ENCODE measurements around the gene RTP4.

Gene RTP4

GRCh38 chr3:187343670-187344069 is 24.5 kb upstream of the RTP4 start:
- TF ChIP-seq CTCF (IDR thresholded peaks at IDR 0.05; ENCODE audit: low read depth, low read length), result no peak
- H3K4me3 ChIP-seq (replicated peaks in 1 of 2; ENCODE audit: low read depth in 2 of 2, low read length in 2 of 2), result no peak overlapping the region
- no peak for DNase-seq (ENCODE audit: low read depth in 2 of 2)

- H3K4me3 ChIP-seq (replicated peaks in 1 of 2; ENCODE audit: low read depth in 2 of 2, low read length in 2 of 2), result no peak overlapping the region
- no peak for DNase-seq (ENCODE audit: low read depth in 2 of 2)
- no peak for TF ChIP-seq CTCF (IDR thresholded peaks at IDR 0.05; ENCODE audit: low read depth, low read length)
Observed at GRCh38 chr3:187352581-187353575, 15.3 kb upstream of the RTP4 start.

- TF ChIP-seq CTCF (IDR thresholded peaks at IDR 0.05; ENCODE audit: low read depth, low read length), result no peak
- no peak overlapping the region for H3K4me3 ChIP-seq (replicated peaks in 1 of 2; ENCODE audit: low read depth in 2 of 2, low read length in 2 of 2)
- no peak for DNase-seq (ENCODE audit: low read depth in 2 of 2)
Observed at GRCh38 chr3:187358068-187358467, 10.1 kb upstream of the RTP4 start.

GRCh38 chr3:187359798-187360486 is 8.2 kb upstream of the RTP4 start:
- no peak for DNase-seq (ENCODE audit: low read depth in 2 of 2)
- TF ChIP-seq CTCF (IDR thresholded peaks at IDR 0.05; ENCODE audit: low read depth, low read length), result no peak
- H3K4me3 ChIP-seq (replicated peaks in 1 of 2; ENCODE audit: low read depth in 2 of 2, low read length in 2 of 2), result no peak overlapping the region

GRCh38 chr3:187360596-187360995 is 7.6 kb upstream of the RTP4 start:
- DNase-seq (ENCODE audit: low read depth in 2 of 2), result no peak
- TF ChIP-seq CTCF (IDR thresholded peaks at IDR 0.05; ENCODE audit: low read depth, low read length), result no peak

GRCh38 chr3:187361835-187362234 is 6.3 kb upstream of the RTP4 start:
- no peak for TF ChIP-seq CTCF (IDR thresholded peaks at IDR 0.05; ENCODE audit: low read depth, low read length)
- no peak for DNase-seq (ENCODE audit: low read depth in 2 of 2)

More at GRCh38 chr3:187360596-187360995, 7.6 kb upstream of the RTP4 start:
- no peak overlapping the region for H3K4me3 ChIP-seq (replicated peaks in 1 of 2; ENCODE audit: low read depth in 2 of 2, low read length in 2 of 2)

More at GRCh38 chr3:187361835-187362234, 6.3 kb upstream of the RTP4 start:
- no peak overlapping the region for H3K4me3 ChIP-seq (replicated peaks in 1 of 2; ENCODE audit: low read depth in 2 of 2, low read length in 2 of 2)

All from cardiac fibroblast (primary cell).